HTR-8/SVneo (cell line): ENCODE measurements around the gene THSD8.

ENCODE experiments used
- DNase-seq: peaks from one replicate; pipeline ENCODE4 v3.0.0; 2011; ENCODE audit warnings: low spot score, mixed read lengths; ENCODE audit not compliant: insufficient read length
- FAIRE-seq: peaks from 2 replicates; lab custom pipeline; 2011; peaks lifted over from hg19 to GRCh38; lab: Jason Lieb, UNC

Gene THSD8

GRCh38 chr19:12801466-12802266 lies at the start of gene THSD8, which contains the start of gene PRDX2:
Gene THSD8, plus strand, starts transcription at chr19:12802069. Its CDS starts 3 bp downstream, at chr19:12802072.
Gene PRDX2, minus strand, starts transcription at chr19:12801800. Its CDS starts 539 bp downstream, at chr19:12801261.
- FAIRE-seq (peak; percentile 33), DNase-seq (no peak)

GRCh38 chr19:12754465-12755196 lies 47.2 kb upstream of the THSD8 start:
- FAIRE-seq (no peak), DNase-seq (no peak)

GRCh38 chr19:12756150-12756883 lies 45.6 kb upstream of the THSD8 start:
- FAIRE-seq (no peak), DNase-seq (no peak)

GRCh38 chr19:12757544-12758274 lies 44.2 kb upstream of the THSD8 start:
- DNase-seq (no peak), FAIRE-seq (no peak)

GRCh38 chr19:12759686-12760085 lies 42.2 kb upstream of the THSD8 start:
- FAIRE-seq (no peak), DNase-seq (no peak)

GRCh38 chr19:12763100-12763499 lies 38.8 kb upstream of the THSD8 start:
- no peak for FAIRE-seq
- no peak for DNase-seq

- no peak for DNase-seq
- no peak for FAIRE-seq
These were observed 37.2 kb upstream of the THSD8 start for GRCh38 chr19:12764698-12765097.

- DNase-seq (no peak), FAIRE-seq (no peak)
These were observed 35.8 kb upstream of the THSD8 start for GRCh38 chr19:12766051-12766521.

GRCh38 chr19:12767150-12767549 lies 34.7 kb upstream of the THSD8 start:
- no peak for FAIRE-seq

GRCh38 chr19:12767666-12768065 lies 34.2 kb upstream of the THSD8 start:
- no peak for DNase-seq
- FAIRE-seq, result no peak

More at GRCh38 chr19:12767150-12767549, 34.7 kb upstream of the THSD8 start:
- no peak for DNase-seq

GRCh38 chr19:12769689-12770088 lies 32.2 kb upstream of the THSD8 start:
- DNase-seq, result no peak
- no peak for FAIRE-seq

- FAIRE-seq, result no peak
- DNase-seq, result no peak
These were observed 30.9 kb upstream of the THSD8 start for GRCh38 chr19:12770922-12771321.

GRCh38 chr19:12772323-12772722 lies 29.5 kb upstream of the THSD8 start:
- DNase-seq, result no peak
- FAIRE-seq, result no peak

- FAIRE-seq (no peak), DNase-seq (no peak)
These were observed 28.3 kb upstream of the THSD8 start for GRCh38 chr19:12773571-12773970.

GRCh38 chr19:12774588-12775555 lies 27.0 kb upstream of the THSD8 start, which contains the start of gene HOOK2:
Gene HOOK2, minus strand, starts transcription at chr19:12775552. Its CDS starts 103 bp downstream, at chr19:12775449.
- FAIRE-seq (no peak), DNase-seq (no peak)

- DNase-seq (no peak), FAIRE-seq (peak; percentile 13)
These were observed 24.5 kb upstream of the THSD8 start for GRCh38 chr19:12777217-12778016.

- DNase-seq, result no peak
- FAIRE-seq, result peak; percentile 63
These were observed 23.6 kb upstream of the THSD8 start for GRCh38 chr19:12778017-12778904.
